HEK293 (cell line): ENCODE results near the gene TBC1D30.

ENCODE experiments used
- CTCF ChIA-PET: fragments of 350-600 bp; formaldehyde crosslinking; extraction: SDS; loops from one replicate; lab custom pipeline; 2021; ENCODE audit warnings: antibody characterized with exemption; lab: Yijun Ruan, JAX
- POLR2A ChIA-PET: fragments of 300-600 bp; formaldehyde crosslinking; extraction: SDS; loops from one replicate; lab custom pipeline; 2020; ENCODE audit warnings: antibody characterized with exemption, inconsistent platforms; lab: Yijun Ruan, JAX
- H3K27ac ChIP-seq: fragments of 200-500 bp; sonication (Bioruptor generic); 2 replicates; pipeline ENCODE4 v1.5.1; 2014; ENCODE audit warnings: low read depth, low read length, control low read depth, inconsistent platforms; ENCODE audit errors: extremely low read depth
- H3K36me3 ChIP-seq, 2 experiments: fragments of 200-500 bp in 1 of 2; sonication (Bioruptor generic) in 1 of 2; 1 replicate in 1 of 2; 2 replicates in 1 of 2; pipeline ENCODE4 v1.5.1; 2014 to 2017; ENCODE audit warnings: inconsistent platforms in 2 of 2, low read length in 2 of 2; ENCODE audit not compliant: control insufficient read depth in 2 of 2, insufficient read depth in 1 of 2
- H3K4me1 ChIP-seq: fragments of 200-500 bp; sonication (Bioruptor generic); 2 replicates; pipeline ENCODE4 v1.5.1; 2014; ENCODE audit warnings: mild to moderate bottlenecking, low read length, inconsistent platforms; ENCODE audit not compliant: control insufficient read depth, insufficient read depth
- H3K4me3 ChIP-seq: 2 replicates; pipeline ENCODE4 v1.5.1; 2011; ENCODE audit warnings: low read depth, mild to moderate bottlenecking, control low read depth, low read length, moderate library complexity
- H3K9me3 ChIP-seq: fragments of 200-500 bp; sonication (Bioruptor generic); 2 replicates; pipeline ENCODE4 v1.5.1; 2014; ENCODE audit warnings: low read depth, low read length, inconsistent platforms; ENCODE audit not compliant: control insufficient read depth, insufficient read depth
- AEBP2 ChIP-seq: fragments of 450-650 bp; formaldehyde crosslinking; IDR thresholded peaks from 2 replicates; pipeline ENCODE4 v1.5.1; 2016; ENCODE audit warnings: missing biosample characterization, missing genetic modification characterization, borderline replicate concordance
- BCL6B ChIP-seq: fragments of 450-650 bp; formaldehyde crosslinking; IDR thresholded peaks from 2 replicates; pipeline ENCODE4 v1.5.1; 2017; ENCODE audit warnings: missing biosample characterization, missing genetic modification characterization
- GLIS2 ChIP-seq: fragments of 450-650 bp; formaldehyde crosslinking; IDR thresholded peaks from 2 replicates; pipeline ENCODE4 v1.5.1; 2016; ENCODE audit warnings: missing biosample characterization, missing genetic modification characterization
- KLF7 ChIP-seq: fragments of 450-650 bp; formaldehyde crosslinking; IDR thresholded peaks from 2 replicates; pipeline ENCODE4 v1.5.1; 2016; ENCODE audit warnings: missing biosample characterization, missing genetic modification characterization, borderline replicate concordance
- PATZ1 ChIP-seq: fragments of 450-650 bp; formaldehyde crosslinking; IDR thresholded peaks from 2 replicates; pipeline ENCODE4 v1.5.1; 2016; ENCODE audit warnings: missing biosample characterization, missing genetic modification characterization
- ZBTB20 ChIP-seq: fragments of 450-650 bp; formaldehyde crosslinking; IDR thresholded peaks from 2 replicates; pipeline ENCODE4 v1.5.1; 2016; ENCODE audit warnings: missing biosample characterization, missing genetic modification characterization
- ZNF114 ChIP-seq: fragments of 450-650 bp; formaldehyde crosslinking; IDR thresholded peaks from 2 replicates; pipeline ENCODE4 v1.5.0; 2017; ENCODE audit warnings: missing biosample characterization, missing genetic modification characterization
- ZNF239 ChIP-seq: fragments of 450-650 bp; formaldehyde crosslinking; IDR thresholded peaks from 2 replicates; pipeline ENCODE4 v1.5.1; 2016; ENCODE audit warnings: missing biosample characterization, missing genetic modification characterization
- ZNF274 ChIP-seq, 2 experiments: fragments of 200-500 bp in 1 of 2; fragments of 450-650 bp in 1 of 2; sonication (Bioruptor generic) in 1 of 2; formaldehyde crosslinking in 1 of 2; IDR thresholded peaks; 2 replicates each; pipeline versions ENCODE4 v1.5.1 to v1.6.1; 2014 to 2016; ENCODE audit warnings: borderline replicate concordance in 1 of 2, inconsistent platforms in 1 of 2, low read length in 1 of 2, missing biosample characterization in 1 of 2, missing genetic modification characterization in 1 of 2
- ZNF311 ChIP-seq: fragments of 450-650 bp; formaldehyde crosslinking; IDR thresholded peaks from 2 replicates; pipeline ENCODE4 v1.5.1; 2017; ENCODE audit warnings: missing biosample characterization, missing genetic modification characterization, borderline replicate concordance
- ZNF335 ChIP-seq: fragments of 450-650 bp; formaldehyde crosslinking; conservative IDR thresholded peaks from 2 replicates; pipeline ENCODE4 v1.5.1; 2016; ENCODE audit warnings: missing biosample characterization, missing genetic modification characterization
- ZNF362 ChIP-seq: fragments of 450-650 bp; formaldehyde crosslinking; IDR thresholded peaks from 2 replicates; pipeline ENCODE4 v1.5.1; 2016; ENCODE audit warnings: missing biosample characterization, missing genetic modification characterization
- ZNF501 ChIP-seq: fragments of 450-650 bp; formaldehyde crosslinking; IDR thresholded peaks from 2 replicates; pipeline ENCODE4 v1.5.1; 2016; ENCODE audit warnings: missing biosample characterization, missing genetic modification characterization
- ZNF610 ChIP-seq: fragments of 450-650 bp; formaldehyde crosslinking; IDR thresholded peaks from 2 replicates; pipeline ENCODE4 v1.5.1; 2016; ENCODE audit warnings: missing biosample characterization, missing genetic modification characterization, borderline replicate concordance
- ZNF624 ChIP-seq: fragments of 450-650 bp; formaldehyde crosslinking; IDR thresholded peaks from 2 replicates; pipeline ENCODE4 v1.5.1; 2017; ENCODE audit warnings: missing biosample characterization, missing genetic modification characterization
- ZNF629 ChIP-seq: fragments of 450-650 bp; formaldehyde crosslinking; IDR thresholded peaks from 2 replicates; pipeline ENCODE4 v1.5.1; 2017; ENCODE audit warnings: missing biosample characterization, missing genetic modification characterization
- ZNF843 ChIP-seq: fragments of 450-650 bp; formaldehyde crosslinking; IDR thresholded peaks from 2 replicates; pipeline ENCODE4 v1.5.1; 2016; ENCODE audit warnings: missing biosample characterization, missing genetic modification characterization
- TF ChIP-seq, protein P1 (sequence below): fragments of 450-650 bp; formaldehyde crosslinking; conservative IDR thresholded peaks from 2 replicates; pipeline ENCODE4 v1.5.1; 2016; ENCODE audit warnings: low read depth, missing biosample characterization, missing genetic modification characterization
- TF ChIP-seq, protein P2 (sequence below): fragments of 450-650 bp; formaldehyde crosslinking; IDR thresholded peaks from 2 replicates; pipeline ENCODE4 v1.5.1; 2017; ENCODE audit warnings: missing biosample characterization, missing genetic modification characterization
- TF ChIP-seq, protein P3 (sequence below): fragments of 450-650 bp; formaldehyde crosslinking; IDR thresholded peaks from 2 replicates; pipeline ENCODE4 v1.5.1; 2017; ENCODE audit warnings: missing biosample characterization, missing genetic modification characterization
- TF ChIP-seq, protein P4 (sequence below): IDR thresholded peaks from 2 replicates; pipeline ENCODE4 v1.6.1; 2011; ENCODE audit warnings: mild to moderate bottlenecking, low read depth, low read length, borderline replicate concordance

TBC1D30 gene

GRCh38 chr12:64825143-64826021 lies 935 bp downstream of the TBC1D30 start:
- Histone ChIP-seq H3K36me3 (no peaks in the 10 kb centered on the region), H3K4me3 (peak overlapping the region; percentile 42), H3K4me1 (peaks cover 14% of the 10 kb centered on the region), H3K27ac (no peak overlapping the region), H3K9me3 (no peaks in the 10 kb centered on the region; the same call in 1 of the 2 replicates)
- POLR2A ChIA-PET = no interaction called here
- CTCF ChIA-PET = no interaction called here
- TF ChIP-seq ZNF311 (tag by site-specific recombination) (no peak), ZNF501 (no peak), ZNF843 (tag by site-specific recombination) (no peak), PATZ1 (tag by site-specific recombination) (no peak; the same call in 1 of the 2 replicates), ZNF629 (tag by site-specific recombination) (no peak), ZBTB20 (tag by site-specific recombination) (peak; percentile 71), GLIS2 (tag by site-specific recombination) (peak; percentile 49), ZNF362 (tag by site-specific recombination) (no peak), AEBP2 (tag by site-specific recombination) (no peak), ZNF335 (peak; percentile 99), ZNF274 (IDR thresholded peaks at IDR 0.05; ENCODE audit: low read length) (no peak), ZNF274 (tag by site-specific recombination; IDR thresholded peaks at IDR 0.05; ENCODE audit: borderline replicate concordance) (no peak), ZNF610 (tag by site-specific recombination) (no peak), BCL6B (no peak), ZNF624 (no peak), ZNF239 (tag by site-specific recombination) (no peak), KLF7 (tag by site-specific recombination) (no peak), ZNF114 (no peak)
- TF ChIP-seq, protein P1, sequence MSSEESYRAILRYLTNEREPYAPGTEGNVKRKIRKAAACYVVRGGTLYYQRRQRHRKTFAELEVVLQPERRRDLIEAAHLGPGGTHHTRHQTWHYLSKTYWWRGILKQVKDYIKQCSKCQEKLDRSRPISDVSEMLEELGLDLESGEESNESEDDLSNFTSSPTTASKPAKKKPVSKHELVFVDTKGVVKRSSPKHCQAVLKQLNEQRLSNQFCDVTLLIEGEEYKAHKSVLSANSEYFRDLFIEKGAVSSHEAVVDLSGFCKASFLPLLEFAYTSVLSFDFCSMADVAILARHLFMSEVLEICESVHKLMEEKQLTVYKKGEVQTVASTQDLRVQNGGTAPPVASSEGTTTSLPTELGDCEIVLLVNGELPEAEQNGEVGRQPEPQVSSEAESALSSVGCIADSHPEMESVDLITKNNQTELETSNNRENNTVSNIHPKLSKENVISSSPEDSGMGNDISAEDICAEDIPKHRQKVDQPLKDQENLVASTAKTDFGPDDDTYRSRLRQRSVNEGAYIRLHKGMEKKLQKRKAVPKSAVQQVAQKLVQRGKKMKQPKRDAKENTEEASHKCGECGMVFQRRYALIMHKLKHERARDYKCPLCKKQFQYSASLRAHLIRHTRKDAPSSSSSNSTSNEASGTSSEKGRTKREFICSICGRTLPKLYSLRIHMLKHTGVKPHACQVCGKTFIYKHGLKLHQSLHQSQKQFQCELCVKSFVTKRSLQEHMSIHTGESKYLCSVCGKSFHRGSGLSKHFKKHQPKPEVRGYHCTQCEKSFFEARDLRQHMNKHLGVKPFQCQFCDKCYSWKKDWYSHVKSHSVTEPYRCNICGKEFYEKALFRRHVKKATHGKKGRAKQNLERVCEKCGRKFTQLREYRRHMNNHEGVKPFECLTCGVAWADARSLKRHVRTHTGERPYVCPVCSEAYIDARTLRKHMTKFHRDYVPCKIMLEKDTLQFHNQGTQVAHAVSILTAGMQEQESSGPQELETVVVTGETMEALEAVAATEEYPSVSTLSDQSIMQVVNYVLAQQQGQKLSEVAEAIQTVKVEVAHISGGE (tag by site-specific recombination) = no peak
- TF ChIP-seq, protein P2, sequence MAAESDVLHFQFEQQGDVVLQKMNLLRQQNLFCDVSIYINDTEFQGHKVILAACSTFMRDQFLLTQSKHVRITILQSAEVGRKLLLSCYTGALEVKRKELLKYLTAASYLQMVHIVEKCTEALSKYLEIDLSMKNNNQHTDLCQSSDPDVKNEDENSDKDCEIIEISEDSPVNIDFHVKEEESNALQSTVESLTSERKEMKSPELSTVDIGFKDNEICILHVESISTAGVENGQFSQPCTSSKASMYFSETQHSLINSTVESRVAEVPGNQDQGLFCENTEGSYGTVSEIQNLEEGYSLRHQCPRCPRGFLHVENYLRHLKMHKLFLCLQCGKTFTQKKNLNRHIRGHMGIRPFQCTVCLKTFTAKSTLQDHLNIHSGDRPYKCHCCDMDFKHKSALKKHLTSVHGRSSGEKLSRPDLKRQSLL = peak; percentile 97
- TF ChIP-seq, protein P3, sequence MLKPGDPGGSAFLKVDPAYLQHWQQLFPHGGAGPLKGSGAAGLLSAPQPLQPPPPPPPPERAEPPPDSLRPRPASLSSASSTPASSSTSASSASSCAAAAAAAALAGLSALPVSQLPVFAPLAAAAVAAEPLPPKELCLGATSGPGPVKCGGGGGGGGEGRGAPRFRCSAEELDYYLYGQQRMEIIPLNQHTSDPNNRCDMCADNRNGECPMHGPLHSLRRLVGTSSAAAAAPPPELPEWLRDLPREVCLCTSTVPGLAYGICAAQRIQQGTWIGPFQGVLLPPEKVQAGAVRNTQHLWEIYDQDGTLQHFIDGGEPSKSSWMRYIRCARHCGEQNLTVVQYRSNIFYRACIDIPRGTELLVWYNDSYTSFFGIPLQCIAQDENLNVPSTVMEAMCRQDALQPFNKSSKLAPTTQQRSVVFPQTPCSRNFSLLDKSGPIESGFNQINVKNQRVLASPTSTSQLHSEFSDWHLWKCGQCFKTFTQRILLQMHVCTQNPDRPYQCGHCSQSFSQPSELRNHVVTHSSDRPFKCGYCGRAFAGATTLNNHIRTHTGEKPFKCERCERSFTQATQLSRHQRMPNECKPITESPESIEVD = no peak
- TF ChIP-seq, protein P4, sequence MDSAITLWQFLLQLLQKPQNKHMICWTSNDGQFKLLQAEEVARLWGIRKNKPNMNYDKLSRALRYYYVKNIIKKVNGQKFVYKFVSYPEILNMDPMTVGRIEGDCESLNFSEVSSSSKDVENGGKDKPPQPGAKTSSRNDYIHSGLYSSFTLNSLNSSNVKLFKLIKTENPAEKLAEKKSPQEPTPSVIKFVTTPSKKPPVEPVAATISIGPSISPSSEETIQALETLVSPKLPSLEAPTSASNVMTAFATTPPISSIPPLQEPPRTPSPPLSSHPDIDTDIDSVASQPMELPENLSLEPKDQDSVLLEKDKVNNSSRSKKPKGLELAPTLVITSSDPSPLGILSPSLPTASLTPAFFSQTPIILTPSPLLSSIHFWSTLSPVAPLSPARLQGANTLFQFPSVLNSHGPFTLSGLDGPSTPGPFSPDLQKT = no peak
